GM19397 (cell line): ENCODE measurements around the gene GYPC.

ENCODE experiments used
- ATAC-seq: cut with Tn5 transposase; IDR thresholded peaks from one replicate; pipeline ENCODE4 v1.9.1; 2021; ENCODE audit warnings: mild to moderate bottlenecking, moderate library complexity; ENCODE audit not compliant: unreplicated experiment

Gene GYPC

GRCh38 chr2:126649101-126649500 is 6.9 kb upstream of the GYPC start:
- no peak for ATAC-seq

DNA sequence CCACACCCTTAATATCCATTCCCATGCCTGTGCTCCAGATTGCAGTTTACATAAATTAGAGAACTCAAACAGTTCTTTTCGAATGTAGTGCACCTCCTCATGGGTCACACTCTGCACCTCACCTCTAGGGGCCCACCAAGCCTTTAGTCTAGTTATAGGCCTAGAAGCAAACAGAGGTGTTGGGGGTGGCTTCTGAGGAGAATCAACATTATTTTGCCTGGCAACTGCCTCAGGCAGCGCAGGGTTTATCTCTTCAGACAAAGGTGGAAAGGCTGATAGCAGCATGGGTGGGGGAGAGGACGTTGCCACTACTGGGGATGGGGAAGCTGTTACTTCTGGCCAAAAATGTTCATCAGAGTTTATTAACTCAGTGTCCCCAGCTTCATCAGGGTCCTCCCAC is 5.0 kb upstream of the GYPC start:
- ATAC-seq = no peak

- no peak for ATAC-seq
Observed at GRCh38 chr2:126652323-126652891, 3.6 kb upstream of the GYPC start.

- no peak for ATAC-seq
Observed at GRCh38 chr2:126653109-126653508, 2.8 kb upstream of the GYPC start.

- ATAC-seq = no peak
Observed at GRCh38 chr2:126653761-126654160, 2.2 kb upstream of the GYPC start.

GRCh38 chr2:126655051-126655450 is 907 bp upstream of the GYPC start:
- no peak for ATAC-seq

DNA sequence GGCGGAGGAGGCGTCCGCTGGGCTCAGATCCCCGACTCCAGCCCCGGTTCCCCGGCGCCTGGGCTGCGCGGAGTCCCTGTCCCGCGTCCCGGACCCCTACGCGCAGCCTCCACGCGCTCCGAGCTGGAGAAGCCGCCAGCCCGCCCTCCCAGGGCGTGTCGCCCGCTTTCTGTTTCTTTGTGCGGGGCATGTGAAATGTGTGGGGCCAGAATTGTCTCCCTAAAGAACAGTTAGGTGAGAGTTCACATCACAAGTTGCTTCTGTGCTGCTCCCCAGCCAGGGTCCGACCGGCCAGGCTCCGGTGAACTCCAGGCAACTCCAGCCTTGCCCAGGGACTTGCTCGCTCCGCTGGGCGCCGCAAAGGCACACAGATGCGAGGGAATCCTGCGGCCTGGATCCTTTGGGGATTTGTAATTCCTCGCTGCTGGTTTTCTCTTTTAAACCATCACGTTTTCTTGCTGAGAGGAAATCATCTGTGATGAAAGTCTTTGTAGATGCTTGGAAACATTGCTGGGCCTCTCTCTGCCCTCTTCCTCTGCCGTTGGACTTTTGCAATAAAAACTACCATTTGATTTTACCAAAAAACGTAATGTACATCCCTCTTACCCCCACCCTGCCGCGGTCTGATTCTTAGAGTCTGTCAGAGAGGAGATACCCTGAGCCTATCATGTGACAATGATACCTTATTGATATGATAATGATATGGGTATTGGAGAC is 631 bp downstream of the GYPC start:
- peak; percentile 36 for ATAC-seq

DNA sequence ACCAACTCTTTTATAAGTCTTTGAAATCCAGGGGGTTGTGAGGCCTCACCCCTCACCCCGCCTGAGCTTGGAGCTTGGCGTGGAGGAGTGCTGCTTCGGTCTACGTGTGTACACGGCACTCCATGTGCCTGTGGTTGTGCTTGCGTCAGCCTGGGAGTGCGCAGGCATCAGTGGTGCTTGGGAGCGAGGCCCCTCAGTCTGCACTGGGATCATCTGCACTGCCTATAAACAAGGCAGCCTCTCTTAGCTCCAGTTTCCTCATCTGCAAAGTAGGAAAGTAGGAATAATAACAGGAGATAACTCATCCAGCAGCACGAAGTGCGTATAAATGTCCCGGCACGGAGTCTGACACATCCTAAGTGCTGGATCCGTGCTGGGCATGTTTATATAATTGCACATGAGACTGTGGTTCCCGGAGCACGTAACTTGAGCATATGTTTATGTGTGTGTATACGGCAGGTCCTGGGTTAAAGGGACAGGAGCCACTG is 1.2 kb downstream of the GYPC start:
- no peak for ATAC-seq

DNA sequence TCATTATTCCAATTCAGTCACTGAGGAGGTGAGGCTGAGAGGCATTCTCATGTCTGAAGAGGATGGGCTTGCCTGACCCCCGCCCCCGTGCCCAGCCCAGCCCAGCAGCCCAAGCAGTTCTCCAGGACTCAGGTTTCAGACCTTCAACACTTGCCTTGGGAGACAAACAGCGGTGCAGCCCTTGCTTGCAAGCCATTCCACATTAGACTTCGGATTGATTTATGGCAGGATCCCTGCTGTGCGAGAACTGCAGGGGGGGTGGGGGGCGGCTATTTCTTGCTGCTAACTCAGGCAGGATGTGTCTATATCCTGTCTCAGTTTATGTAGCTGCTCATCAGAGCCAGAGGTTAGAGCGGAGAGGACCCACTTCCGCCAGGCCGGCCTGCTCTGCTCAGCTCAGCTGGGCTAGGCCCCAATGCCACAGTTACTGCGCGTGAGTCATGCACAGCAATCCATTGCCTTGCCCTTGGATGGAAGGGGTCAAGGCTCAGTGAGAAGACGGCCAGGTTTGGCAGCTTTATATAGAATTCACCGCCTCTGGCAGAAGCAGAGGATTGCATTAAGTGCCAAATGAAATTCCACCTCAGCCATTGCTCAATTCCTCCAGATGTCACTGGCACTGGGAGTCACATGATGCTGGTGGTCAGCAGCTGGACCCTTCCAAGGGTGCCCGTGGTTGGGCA is 1.8 kb downstream of the GYPC start:
- ATAC-seq = peak; percentile 64

DNA sequence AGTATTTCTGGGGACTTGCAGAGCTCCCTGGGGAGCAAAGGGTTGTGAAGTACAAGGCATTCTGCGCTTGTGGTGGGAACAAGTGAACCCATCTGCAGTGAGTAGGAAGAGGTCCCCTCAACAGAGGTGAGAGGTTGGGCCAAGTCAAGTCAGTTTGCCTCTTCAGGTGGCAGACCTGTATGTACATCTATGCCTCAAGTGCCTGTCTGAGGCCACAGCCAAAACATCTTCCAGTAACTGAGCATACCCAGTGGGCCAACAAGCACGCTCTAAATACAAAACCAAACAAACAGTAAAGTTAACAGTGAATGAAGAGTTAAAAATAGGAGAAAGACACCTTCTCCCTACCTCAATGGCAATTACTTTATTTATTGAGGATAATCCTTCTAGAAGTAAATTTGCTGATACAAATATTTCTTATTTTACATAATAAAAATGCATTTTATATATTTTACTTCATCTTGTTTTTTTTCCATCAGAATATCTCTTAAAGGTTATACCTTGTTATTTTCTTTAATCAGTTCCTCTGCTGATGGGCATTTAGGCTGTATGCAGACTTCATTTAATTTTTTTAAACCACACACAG is 2.5 kb downstream of the GYPC start:
- ATAC-seq = peak; percentile 3

GRCh38 chr2:126658905-126659561 is 3.1 kb downstream of the GYPC start:
- ATAC-seq = peak; percentile 33

DNA sequence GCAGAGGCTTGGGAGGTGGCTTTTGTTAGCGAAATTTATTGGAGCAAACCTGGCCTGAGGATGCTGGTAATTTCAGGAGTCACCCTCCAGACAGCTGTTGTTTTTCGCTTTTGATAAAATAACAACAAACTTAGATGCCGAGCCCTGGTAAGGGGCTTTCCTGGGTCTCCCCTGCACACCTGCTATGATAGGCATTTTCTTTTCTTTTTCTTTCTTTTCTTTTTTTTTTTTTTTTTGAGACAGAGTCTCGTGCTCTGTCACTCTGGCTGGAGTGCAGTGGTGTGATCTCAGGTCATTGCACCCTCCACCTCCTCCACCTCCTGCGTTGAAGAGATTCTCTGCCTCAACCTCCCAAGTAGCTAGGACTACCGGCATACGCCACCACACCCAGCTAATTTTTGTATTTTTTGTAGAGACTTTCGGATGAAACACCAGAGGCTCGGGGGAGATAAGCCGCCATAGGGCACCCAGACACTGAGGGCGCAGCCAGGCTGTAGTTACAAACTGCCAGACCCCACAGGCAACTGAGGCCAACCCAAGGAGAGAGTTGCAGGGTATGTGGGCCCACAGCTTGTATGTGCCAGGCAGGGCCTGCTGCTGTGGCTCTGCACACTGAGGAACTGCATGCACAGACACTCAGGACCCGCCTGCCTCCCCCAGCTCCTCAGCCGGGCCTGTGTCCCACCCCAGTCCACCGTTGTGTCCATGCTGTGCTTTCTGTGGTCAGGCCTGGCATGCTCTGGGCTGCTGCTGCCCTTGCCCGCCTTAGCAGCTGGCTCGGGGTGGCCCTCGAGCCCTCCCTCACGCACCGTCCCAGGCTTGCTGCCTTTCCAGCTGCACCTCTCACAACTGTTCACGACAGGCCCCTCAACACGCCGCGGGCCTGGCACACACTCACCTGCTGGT is 3.9 kb downstream of the GYPC start:
- ATAC-seq = no peak

- ATAC-seq = no peak
Observed at GRCh38 chr2:126660971-126661370, 5.0 kb downstream of the GYPC start.

DNA sequence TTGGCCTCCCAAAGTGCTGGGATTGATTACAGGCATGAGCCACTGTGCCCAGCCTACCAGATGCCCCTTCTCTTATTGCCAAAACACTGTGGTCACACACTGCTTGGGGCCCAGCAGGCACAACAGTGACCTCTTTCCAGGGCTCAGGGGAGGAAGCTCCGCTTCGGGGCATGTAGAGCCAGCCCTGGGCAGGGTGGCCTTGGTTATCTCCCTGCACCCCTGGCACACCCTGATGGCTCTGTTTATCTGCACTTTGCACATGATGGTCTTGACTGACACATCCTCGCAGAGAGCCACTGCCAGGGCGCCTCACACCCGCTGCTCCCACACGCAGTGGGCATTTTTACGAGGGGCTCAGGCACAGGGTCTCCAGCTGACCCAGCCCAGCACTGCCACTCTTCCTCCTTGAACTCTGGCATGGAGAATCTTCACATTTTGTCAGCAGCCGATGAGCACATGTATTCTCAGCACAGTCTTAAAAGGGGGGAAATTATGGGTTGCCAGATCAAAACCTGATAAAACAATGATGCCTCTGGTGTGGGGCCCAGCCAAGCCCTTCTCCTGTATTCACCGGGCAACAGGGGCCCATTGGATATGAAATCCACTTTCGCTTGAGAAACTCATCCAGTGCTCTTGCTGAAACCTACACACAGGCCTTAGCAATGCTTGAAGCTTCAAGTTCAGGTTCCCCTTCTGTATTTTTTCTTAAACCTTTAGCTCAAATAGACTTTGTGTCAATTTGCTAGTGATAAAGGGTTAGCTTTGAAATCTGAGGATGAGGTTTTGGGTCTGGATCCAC is 5.9 kb downstream of the GYPC start:
- ATAC-seq = no peak

GRCh38 chr2:126662621-126663020 is 6.7 kb downstream of the GYPC start:
- ATAC-seq = no peak

GRCh38 chr2:126663184-126663963 is 7.4 kb downstream of the GYPC start:
- no peak for ATAC-seq

- ATAC-seq = peak; percentile 77
Observed at GRCh38 chr2:126664234-126664633, 8.3 kb downstream of the GYPC start.

DNA sequence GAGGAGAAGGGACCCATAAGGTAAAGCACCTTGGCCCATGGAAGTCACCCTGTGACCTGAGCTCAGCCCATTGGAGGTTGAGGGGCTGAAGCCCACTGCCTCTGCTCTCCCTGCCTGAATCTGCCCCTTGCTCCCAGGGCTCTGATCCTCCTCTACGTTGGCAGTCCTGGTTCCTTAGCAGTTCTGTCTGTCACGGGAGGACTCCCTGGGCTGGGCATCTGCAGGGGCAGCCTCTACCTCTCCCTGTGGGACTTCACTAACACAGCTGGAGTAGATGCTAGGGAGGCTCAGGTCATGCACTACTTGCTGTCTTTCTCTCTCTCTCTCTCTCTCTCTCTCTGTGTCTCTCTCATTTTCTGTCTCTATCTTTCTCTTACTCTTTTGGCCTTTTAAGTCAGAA is 8.7 kb downstream of the GYPC start:
- peak; percentile 32 for ATAC-seq

DNA sequence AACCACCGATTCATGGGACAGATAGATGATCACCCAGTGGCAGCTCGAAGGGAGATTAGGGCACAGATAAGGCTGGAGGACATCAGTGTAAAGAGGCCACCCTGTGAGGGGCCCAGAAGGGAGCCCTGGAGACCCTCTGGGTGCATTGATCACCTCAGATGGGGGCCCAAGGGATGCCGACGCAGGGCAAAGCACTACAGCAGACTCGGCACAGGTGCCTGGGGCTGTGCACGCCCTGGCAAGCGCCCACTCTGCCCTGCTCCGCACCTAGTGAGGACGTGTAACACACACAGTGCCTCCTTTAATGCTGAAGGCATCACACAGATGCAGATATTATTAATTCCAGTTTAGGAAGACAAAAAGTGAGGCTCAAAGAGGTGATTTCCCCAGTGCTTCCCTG is 9.5 kb downstream of the GYPC start:
- ATAC-seq = no peak
